Fibroblast of lung (primary cell): Measurements from ENCODE around the gene ENTPD7. TPM values are rescaled to one million over a fixed set of nuclear protein-coding genes. Genes with fewer than 3 reads are reported as not detected.

Experiments
- DNase-seq, 2 donors: peaks; one replicate each; pipeline versions ENCODE4 v3.0.0 to v3.0.0-alpha.2; 2010; ENCODE audit warnings: low read depth in 2 of 2
- H2AFZ ChIP-seq: 2 replicates; pipeline ENCODE4 v1.5.1; 2012; ENCODE audit warnings: low read length, control low read depth, inconsistent platforms
- H3K27ac ChIP-seq: 2 replicates; pipeline ENCODE4 v1.5.1; 2011; ENCODE audit warnings: low read length, control low read depth; ENCODE audit not compliant: insufficient read depth
- H3K27me3 ChIP-seq: 2 replicates; pipeline ENCODE4 v1.5.1; 2011; ENCODE audit warnings: mild to moderate bottlenecking, low read length; ENCODE audit not compliant: control insufficient read depth, insufficient read depth
- H3K36me3 ChIP-seq: 2 replicates; pipeline ENCODE4 v1.5.1; 2011; ENCODE audit warnings: low read length; ENCODE audit not compliant: control insufficient read depth, insufficient read depth
- H3K4me1 ChIP-seq: 2 replicates; pipeline ENCODE4 v1.5.1; 2011; ENCODE audit warnings: low read length; ENCODE audit not compliant: control insufficient read depth, insufficient read depth; ENCODE audit errors: extremely low read depth
- H3K4me2 ChIP-seq: 2 replicates; pipeline ENCODE4 v1.5.1; 2011; ENCODE audit warnings: low read length, control low read depth; ENCODE audit not compliant: insufficient read depth; ENCODE audit errors: extremely low read depth
- H3K4me3 ChIP-seq, 4 experiments: fragments of 200-600 bp in 1 of 4; sonication (generic) in 1 of 4; replicated peaks in 1 of 4; 2 replicates each; pipeline ENCODE4 v1.5.1; 2011 to 2016; ENCODE audit warnings: low read length in 4 of 4, low read depth in 3 of 4, mild to moderate bottlenecking in 3 of 4, control low read depth in 2 of 4, inconsistent platforms in 1 of 4, mixed read lengths in 1 of 4; ENCODE audit not compliant: insufficient read depth in 1 of 4; ENCODE audit errors: control extremely low read depth in 1 of 4
- H3K79me2 ChIP-seq: 2 replicates; pipeline ENCODE4 v1.5.1; 2012; ENCODE audit warnings: mild to moderate bottlenecking, low read length, inconsistent platforms; ENCODE audit not compliant: control insufficient read depth, insufficient read depth
- H3K9ac ChIP-seq: 2 replicates; pipeline ENCODE4 v1.5.1; 2011; ENCODE audit warnings: mild to moderate bottlenecking, low read length, control low read depth; ENCODE audit not compliant: insufficient read depth
- H3K9me3 ChIP-seq: 2 replicates; pipeline ENCODE4 v1.5.1; 2012; ENCODE audit warnings: low read depth, low read length; ENCODE audit not compliant: control insufficient read depth, insufficient read depth
- H4K20me1 ChIP-seq: 2 replicates; pipeline ENCODE4 v1.5.1; 2011; ENCODE audit warnings: low read length; ENCODE audit not compliant: control insufficient read depth, insufficient read depth; ENCODE audit errors: extremely low read depth
- CTCF ChIP-seq, 2 donors: IDR thresholded peaks in 1 of 2; conservative IDR thresholded peaks in 1 of 2; 1 replicate in 1 of 2; 2 replicates in 1 of 2; pipeline ENCODE4 v1.5.1; 2011 to 2012; ENCODE audit warnings: low read length in 2 of 2, control low read depth in 1 of 2, inconsistent platforms in 1 of 2, low read depth in 1 of 2, mild to moderate bottlenecking in 1 of 2
- EZH2 ChIP-seq: IDR thresholded peaks from 2 replicates; pipeline ENCODE4 v1.5.1; 2012; ENCODE audit warnings: low read length, control low read depth, mild to moderate bottlenecking; ENCODE audit errors: missing control alignments
- polyA plus RNA-seq, 2 donors: library from polyadenylated mRNA; depleted of rRNA in 1 of 2; stranded (reverse) in 1 of 2; unstranded in 1 of 2; fragments of >200 nt; gene quantifications; 2 replicates each; pipeline ENCODE4 v1.2.1, GENCODE V29; 2011 to 2012; ENCODE audit warnings: missing spikeins in 1 of 2
- total RNA-seq: library from RNA; depleted of rRNA; stranded (reverse); fragments of >200 nt; gene quantifications from 2 replicates; pipeline ENCODE4 v1.2.1, GENCODE V29; 2014

The ENTPD7 gene
- total and polyA plus RNA-seq, 2 donors (not counting 1 experiment from before 2014, with no cell fraction given) = 17.3 to 28.9 TPM

GRCh38 chr10:99654390-99655175 lies 4.7 kb upstream of the ENTPD7 start:
- peaks cover 1% of the 10 kb centered on the region for H3K79me2 ChIP-seq
- H3K4me2 ChIP-seq = no peak overlapping the region
- no peaks in the 10 kb centered on the region for H3K27me3 ChIP-seq
- no peaks in the 10 kb centered on the region for H4K20me1 ChIP-seq
- no peak for DNase-seq
- no peak overlapping the region for H3K9ac ChIP-seq
- H3K4me1 ChIP-seq = no peaks in the 10 kb centered on the region
- no peaks in the 10 kb centered on the region for H3K36me3 ChIP-seq
- no peak overlapping the region for H3K27ac ChIP-seq
- no peak overlapping the region for H3K4me3 ChIP-seq
- no peak overlapping the region for H2AFZ ChIP-seq
- no peaks in the 10 kb centered on the region for H3K9me3 ChIP-seq
- TF ChIP-seq CTCF (conservative IDR thresholded peaks at IDR 0.05 in 1 of 2, IDR thresholded peaks at IDR 0.05 in 1 of 2; ENCODE audit: low read depth in 1 of 2, low read length in 2 of 2) (no peak), EZH2 (no peak)

DNA sequence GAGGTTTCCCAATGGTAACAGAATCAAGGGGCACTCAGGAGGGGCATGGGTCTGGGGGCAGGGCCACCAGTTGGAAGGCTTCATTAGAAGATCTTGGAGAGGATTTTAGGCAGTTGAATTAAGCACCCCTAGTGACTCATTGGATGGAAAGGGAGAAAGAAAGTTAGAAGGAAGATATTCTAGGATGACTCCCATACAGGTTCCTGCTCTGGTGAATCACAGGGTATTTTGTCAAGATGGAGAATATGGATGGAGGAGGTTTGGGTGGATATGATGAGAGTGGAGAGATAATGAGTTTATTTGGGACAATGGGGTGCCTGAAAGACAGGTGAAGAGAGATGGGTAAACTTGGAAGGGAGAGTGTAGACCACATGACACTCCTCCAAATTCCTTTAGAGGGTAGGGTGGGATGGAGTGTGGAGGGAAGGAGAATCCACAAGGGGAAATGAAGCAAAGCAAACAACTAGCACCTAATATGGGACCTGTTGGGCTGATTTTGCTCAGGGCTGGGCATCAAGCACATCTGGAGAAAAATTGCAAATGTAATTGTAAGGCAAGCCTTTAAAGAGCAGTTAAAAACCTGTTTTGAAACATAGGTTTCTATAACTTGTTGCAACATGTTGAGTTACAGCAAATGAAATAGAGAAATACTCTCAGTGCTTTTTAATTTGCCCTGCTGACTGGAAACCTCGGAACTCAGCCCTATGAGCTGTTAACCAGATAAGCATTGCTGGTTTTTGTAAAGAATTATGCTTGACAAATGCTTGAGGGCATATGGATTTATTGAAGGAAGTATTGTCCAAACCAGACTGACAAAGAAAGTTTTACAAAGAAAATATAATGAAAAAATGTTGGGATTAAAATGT lies 2.9 kb upstream of the ENTPD7 start:
- no peak overlapping the region for H2AFZ ChIP-seq
- no peak for DNase-seq
- no peaks in the 10 kb centered on the region for H3K36me3 ChIP-seq
- no peaks in the 10 kb centered on the region for H3K9me3 ChIP-seq
- no peak overlapping the region for H3K4me3 ChIP-seq
- H3K4me2 ChIP-seq = no peak overlapping the region
- H3K9ac ChIP-seq = no peak overlapping the region
- H3K27me3 ChIP-seq = no peaks in the 10 kb centered on the region
- H3K4me1 ChIP-seq = no peaks in the 10 kb centered on the region
- H4K20me1 ChIP-seq = no peaks in the 10 kb centered on the region
- H3K27ac ChIP-seq = no peak overlapping the region
- TF ChIP-seq EZH2 (no peak), CTCF (conservative IDR thresholded peaks at IDR 0.05 in 1 of 2, IDR thresholded peaks at IDR 0.05 in 1 of 2; ENCODE audit: low read depth in 1 of 2, low read length in 2 of 2) (no peak)
- peaks cover 12% of the 10 kb centered on the region for H3K79me2 ChIP-seq

DNA sequence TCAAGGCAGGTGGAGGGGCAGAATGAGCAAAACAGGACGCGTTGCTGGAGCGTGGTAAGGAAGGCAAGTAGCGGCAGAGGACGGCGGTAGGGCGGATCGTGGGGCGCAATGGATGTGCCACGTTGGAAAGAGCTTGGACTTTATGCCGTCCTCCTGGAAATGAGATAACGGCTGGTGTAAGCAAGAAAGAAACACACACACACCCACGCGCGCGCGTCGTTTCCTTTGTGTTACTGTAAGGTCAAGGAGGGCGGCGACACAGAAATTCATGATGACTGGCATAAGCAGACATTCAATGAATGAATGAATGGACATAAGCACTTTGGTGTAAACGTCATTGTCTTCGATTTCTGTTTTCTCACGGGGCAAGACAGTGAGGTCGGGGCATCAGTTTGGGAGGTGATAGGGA lies 683 bp upstream of the ENTPD7 start:
- TF ChIP-seq EZH2 (no peak), CTCF (conservative IDR thresholded peaks at IDR 0.05 in 1 of 2, IDR thresholded peaks at IDR 0.05 in 1 of 2; ENCODE audit: low read depth in 1 of 2, low read length in 2 of 2) (no peak)
- Histone ChIP-seq H2AFZ (peak overlapping the region; percentile 98), H3K4me3 (peak overlapping the region; percentile 85 to 99 (median 87)), H3K4me2 (peak overlapping the region; percentile 77), H4K20me1 (no peaks in the 10 kb centered on the region), H3K9me3 (no peaks in the 10 kb centered on the region), H3K27me3 (no peaks in the 10 kb centered on the region), H3K36me3 (no peaks in the 10 kb centered on the region), H3K9ac (peak overlapping the region; percentile 97), H3K27ac (peak overlapping the region; percentile 90), H3K4me1 (no peaks in the 10 kb centered on the region), H3K79me2 (peaks cover 14% of the 10 kb centered on the region)
- DNase-seq = peak in 1 of 2 donors; percentile 71
